ENCODE results near the gene PAX1.

Gene PAX1

DNA sequence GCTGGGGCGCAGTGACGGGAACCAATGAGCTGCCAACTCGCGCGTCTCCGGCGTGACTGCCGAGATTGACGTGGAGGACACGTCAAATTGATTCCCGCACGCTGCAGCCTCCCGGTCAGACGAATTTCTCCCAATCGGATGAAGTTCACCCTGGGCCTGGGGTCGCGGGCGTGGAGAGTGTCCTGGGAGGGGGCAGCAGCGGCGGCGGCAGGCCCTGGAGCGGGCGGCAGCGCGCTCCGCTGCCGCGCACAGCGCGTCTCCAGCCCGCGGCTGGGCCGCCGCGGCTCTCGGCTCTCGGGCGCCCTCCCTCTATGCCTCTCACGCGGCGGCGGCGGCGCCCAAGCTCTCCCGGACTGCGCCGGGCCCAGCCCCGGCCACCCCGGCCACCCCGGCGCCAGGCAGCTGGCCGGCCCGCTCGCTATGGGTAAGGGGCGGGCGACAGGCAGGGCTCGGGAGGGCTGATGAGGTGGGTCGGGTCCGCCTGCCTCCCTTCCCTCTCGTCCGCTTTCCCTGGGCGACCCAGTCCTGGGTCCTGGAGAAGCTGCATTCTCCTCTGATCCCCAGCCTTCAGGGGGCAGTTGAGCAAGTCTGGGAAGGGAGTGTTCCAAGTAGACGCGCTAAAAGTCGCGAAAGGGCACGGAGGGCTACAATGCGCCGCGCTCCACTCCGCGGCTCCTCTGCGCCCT is at the start of gene PAX1:
Gene PAX1 (plus strand): TSS at position 90 of the 686 bp plus-strand sequence. CDS start 49 bp downstream, at position 139.
- no peak for DNase-seq

DNA sequence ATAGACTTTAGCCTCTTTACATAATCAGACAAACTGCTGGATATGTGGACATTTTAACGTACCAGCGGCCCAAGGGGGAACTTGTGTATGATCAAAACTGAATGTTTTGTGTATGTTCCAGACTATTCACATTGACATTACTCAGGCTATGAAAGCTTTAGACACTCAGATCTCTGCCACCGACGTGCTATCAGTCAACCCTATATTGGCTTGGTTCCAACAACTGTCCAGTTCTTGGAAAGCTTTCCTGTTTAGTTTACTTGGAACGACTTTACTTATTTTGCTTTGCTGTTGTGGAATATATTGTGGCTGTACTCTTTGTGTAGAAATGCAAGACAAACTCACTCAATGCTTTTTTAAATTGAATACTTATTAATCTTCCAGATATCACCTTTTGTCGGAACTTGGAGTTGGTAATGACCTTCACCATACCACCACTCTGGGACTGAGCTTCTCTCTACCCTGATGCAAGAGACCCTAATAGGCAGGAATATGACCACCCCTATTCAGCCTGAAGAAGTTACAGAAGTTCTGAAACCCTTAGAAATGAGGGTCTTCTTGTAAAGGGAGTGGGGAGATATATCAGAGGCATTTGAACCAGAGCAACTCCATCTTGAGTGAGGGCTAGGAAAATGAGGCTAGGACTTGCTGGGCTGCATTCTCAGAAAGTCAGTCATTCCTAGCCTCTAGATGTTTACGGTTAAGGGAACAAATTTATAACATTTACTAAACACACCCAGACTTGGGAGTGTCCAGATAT is 49.0 kb upstream of the PAX1 start:
- DNase-seq, result no peak

DNA sequence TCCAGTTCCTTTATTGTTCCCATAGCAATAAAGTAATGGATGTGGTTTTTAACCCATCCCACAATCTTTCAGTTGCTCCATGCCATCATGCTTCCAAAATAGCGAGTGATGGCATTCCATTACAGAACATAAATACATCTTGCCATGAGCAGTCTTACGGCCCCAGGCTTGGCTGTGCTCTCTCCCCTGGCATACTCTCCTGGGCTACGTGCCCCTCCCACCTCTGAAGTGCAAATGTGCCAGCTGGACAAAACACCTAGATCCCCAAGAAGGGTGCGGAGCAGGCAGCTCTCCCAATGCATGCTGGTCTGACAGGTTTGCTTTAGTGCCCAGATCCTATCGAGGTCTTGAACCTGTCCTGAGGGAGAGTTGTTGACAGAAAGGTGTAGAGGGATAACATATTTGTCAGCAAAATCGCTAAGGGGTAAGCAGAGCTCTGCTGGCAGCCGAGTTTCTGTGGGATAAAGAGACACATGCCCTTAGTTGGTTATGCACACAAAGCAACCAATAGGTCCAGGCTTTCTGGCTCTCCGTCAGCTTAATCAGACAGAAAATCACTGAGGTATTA is 43.9 kb upstream of the PAX1 start:
- DNase-seq, result no peak

DNA sequence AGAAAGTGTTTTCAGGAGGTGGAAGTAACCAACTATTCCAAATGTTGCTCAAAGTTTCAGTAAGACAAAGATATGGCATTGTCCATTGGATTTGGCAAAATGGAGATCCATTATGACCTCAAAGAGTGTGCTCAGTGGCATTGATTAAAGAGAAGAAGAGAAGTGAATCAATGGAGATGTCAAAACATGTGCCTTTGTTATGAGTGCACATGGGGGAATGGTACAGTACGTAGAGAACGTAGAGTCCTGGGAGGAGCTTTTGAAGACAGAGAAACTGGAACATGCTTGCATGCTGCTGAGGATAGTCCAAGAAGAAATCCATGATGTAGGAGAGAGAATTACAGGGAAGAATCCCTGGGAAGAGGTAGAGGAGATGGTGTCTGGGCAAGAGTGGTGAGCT is 42.0 kb upstream of the PAX1 start:
- no peak for DNase-seq

DNA sequence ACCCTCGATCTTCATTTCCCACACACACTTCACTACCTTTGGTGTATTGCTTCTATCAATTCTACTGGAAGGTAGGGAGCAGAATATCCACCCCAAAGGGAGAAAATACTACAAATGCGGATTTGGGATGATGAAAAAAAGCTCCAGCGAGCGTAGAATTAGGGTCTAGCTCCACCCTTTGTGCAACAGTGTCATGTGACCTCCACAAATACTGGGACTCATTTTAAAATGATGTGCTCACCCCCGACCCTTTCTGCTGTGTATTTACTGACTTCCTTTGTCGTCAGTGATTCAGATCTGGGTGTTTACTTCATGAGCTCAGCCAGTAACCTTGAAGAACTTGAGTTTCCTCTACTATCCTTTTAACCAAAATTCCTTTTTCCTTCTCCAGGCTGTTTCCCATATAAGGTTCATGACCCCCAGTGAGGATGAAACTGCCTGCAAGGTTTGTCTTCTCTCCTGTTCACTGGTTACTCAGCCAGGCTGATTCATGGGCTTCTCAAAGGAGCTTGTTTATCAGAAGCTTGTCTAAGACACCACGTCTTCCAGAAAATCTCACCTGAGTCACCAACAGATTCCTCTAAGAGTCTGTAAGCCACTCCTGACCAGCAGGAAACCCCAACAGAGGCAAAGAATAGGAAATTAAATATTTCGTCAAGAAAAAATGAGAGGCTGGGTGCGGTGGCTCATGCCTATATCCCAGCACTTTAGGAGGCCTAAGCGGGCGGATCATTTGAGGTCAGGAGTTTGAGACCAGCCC is 39.6 kb upstream of the PAX1 start:
- DNase-seq, result no peak

DNA sequence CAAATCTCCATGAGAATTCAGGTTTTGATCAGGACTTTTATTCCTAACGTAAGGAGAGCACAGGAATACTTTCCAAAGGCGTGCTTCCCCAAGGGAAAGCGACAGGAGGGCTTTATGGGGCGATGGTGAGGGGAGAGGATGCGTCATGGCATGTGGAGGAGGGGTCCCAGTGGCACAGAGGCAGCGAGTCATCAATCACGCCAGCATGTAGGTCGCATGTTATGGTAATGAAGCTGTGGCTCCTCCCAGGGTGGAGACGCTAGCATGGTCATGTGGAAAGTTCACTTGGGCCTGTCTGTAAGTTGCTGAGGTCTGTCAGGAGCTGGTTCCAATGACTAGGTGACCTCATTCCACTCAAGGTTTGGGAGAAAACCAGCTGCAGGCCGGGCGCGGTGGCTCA is 35.3 kb upstream of the PAX1 start:
- no peak for DNase-seq

DNA sequence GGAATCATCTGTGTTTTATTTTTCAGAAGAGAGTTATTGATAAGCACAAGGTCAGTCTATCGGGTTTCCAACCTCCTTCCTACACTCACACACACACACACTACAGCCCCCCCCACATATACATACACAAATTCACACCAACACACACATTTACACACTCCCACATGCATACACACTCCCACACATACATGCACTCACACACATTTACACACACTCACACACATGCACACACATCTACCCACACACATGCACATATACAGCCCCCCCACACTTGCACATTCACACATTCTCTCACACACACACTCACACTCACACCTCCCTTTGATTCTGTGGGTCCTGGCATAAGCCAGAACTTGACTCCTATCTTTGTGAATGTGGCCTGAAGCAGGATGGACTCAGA is 34.5 kb upstream of the PAX1 start:
- no peak for DNase-seq

DNA sequence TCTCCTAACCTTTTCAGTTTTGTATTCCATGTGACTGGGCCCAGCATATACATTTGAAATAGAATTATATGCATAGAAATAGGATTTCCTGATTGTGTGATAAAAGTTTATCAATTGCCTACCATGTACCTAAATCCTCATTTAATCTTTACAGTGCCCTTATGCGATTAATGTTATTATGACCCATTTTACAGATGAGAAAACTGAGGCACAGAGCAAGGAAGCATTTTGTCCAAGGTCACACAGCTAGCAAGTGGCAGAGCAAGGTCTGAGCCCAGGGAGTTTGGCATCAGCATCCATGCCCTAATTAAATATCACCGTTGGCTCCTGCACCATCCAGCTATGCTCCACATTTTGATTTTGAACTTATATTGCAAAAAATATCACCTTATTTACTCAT is 28.2 kb upstream of the PAX1 start:
- no peak for DNase-seq

DNA sequence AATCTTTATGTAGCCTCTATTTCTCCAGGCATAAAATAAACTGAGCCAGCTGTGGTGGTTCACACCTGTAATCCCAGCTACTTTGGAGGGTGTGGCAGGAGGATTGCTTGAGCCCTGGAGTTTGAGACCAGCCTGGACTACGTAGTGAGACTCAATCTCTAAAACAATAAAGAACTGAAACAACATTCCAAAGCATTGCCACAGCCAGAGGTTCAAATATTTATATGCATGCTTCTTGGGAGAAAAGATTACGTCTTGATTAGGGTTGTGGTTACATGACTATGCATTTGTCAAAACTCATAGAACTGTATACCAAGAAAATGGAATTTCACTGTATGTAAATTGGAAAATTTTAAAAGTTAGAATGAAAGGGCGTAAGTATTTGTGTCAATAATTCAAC is 27.7 kb upstream of the PAX1 start:
- DNase-seq, result no peak

DNA sequence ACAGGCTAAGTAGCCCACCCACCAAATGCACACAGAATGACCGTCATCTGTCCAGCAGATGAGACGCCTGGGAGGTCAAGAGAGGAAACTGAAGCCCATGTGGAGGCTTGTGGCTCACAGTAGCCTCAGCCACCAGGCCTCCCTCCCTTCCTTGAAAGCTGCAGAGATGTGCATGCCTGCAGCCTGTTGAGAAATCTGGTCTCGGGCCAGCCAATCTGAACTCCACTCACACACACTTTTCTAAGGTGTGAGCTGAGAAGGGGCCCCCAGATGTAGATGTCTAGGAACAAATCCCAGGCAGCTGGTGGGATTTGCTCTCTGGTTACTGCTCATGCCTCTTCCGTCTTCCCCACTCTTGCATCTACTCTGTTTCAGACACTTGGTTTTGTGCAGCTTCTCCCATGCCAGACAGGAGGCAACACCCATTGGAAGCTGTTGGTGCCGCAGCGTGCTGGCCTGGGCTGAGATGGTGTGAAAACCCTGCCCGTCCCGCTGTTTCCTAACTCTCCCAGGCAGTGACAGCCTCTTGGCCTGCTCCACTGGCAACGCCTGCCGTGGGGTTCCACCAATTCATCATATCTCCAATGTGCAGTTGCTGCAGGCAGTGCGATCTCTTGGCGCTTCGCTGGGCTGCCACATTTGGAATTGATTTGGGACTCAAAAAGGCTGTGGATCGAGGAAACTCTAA is 24.1 kb upstream of the PAX1 start:
- DNase-seq, result peak; percentile 20

DNA sequence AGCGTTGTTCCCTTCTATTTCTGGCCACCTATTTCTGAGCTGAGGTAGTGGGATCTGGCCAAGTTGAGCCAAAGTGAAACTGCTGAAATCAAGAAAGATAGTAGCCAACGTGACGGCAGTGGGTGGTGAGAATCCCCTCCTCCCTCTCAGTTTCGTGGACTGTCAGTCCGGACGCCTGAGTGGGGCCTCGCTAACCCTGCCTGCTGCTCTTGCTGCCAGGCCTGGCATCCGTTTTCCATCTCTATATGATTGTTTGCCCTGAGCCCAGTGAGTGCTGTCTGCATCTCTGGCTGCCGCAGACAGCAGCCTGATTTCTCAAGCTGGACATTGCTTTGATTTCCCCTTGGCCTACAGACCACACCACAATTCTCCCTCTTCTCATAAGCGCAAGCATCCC is 23.5 kb upstream of the PAX1 start:
- DNase-seq, result no peak

DNA sequence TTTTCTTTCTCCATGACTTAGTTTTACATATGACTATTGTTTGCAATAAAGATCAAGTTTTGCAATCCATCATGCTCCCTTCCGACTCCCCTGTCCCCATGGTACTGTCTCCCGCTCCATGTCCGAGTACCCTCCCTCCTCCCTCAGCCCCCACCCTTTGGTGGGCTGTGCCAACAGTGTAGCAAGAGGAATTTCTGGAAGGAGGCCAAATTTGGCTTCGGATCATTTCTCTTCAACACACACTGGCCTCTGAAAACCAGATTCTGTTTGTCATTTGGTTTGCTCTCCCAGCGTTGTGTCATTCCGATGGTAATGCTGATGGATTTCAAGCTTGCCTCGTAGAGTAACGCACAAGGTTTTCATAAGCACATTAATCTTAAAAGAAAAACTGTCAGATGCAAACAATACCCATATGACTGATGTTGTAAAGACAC is 22.9 kb upstream of the PAX1 start:
- DNase-seq, result peak; percentile 23

DNA sequence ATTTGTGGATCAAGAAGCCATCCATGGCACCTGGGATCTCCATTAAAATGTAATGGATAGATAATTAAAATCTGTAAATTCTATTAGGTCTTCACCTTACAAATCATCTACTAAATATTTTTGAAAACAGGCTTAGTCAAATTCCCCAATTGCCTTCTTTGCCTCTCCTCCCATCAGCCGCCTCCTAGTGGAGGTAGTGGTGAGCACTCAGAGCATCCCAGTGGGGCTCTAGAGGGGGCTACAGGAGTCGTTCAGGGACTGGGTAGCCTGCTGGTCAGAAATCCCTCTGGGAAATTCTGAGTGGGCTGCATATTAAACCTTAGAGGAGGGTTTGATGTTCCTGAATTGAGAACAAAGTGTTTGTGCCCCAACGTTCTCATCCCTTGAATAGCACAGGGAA is 20.8 kb upstream of the PAX1 start:
- DNase-seq, result no peak

DNA sequence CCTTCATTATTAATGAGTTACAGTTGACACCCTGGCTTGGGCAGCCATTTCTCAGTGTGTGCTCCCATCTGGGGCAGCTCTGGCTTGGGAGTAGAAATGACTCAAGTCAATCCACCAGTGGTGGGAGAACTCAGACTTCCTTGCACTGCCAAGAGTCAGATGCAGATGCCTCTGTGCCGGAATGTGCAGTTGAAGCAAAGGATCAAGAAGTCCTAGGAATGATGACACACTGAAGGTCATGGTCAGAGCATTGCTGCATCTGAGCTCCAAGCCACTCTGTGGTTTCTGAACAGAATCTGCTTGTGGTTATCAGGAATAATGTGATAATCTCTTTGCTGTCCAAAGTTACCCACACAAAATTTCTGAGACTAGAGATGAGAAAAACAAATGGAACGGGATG is 19.5 kb upstream of the PAX1 start:
- DNase-seq, result peak; percentile 27

DNA sequence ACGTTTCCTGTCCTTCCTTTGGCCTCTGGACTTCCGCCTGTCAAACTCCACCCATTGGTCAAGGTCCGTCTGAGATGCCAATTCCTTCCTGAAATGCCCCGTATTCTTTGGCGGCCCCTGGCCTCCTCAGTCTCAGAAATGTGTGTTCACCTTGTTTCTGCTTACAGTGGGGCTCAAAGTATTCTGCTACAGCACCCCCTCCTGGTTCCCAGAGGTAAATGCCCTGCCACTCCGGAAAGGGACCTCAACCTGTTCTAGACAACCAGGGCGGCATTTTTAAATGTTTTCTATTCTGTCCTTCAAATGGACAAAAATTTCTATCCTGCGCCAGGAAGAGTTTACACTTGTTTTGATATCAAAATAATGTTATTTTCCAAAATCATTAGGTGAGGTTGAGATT is 12.1 kb upstream of the PAX1 start:
- DNase-seq, result no peak

DNA sequence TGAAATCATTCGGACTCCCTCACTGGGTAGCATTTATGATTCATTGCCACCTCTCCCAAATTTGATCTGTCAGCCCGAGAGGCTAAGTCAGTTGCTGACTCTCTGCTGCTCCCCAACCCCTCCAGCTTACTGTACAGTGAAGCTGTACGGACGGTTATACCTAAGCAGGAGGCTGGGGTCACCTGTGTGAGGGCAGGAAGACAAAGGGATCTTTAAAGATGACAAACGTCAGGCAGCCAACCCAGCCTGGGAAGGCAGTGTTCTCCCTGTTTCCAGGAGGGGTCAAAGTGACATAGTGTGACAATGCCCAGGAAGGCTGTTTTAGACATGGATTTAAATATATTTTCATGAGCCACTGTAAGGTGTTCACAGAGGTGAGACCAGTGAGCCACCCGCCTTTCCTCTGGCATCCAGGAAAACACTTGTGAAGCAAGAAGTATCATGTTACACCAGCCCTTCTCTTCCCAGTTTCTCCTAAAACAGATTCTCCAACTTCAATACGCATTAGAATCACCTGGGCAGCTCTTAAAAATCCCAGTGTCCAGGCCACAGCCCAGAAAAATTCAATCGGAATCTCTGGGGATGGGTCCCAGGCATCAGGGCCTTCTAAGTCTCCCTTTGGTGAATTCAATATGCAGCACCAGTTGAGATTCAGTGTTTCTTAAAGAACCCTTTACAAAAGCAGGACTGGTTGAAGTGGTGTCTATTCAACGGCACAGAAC is 6.8 kb upstream of the PAX1 start:
- DNase-seq, result no peak

DNA sequence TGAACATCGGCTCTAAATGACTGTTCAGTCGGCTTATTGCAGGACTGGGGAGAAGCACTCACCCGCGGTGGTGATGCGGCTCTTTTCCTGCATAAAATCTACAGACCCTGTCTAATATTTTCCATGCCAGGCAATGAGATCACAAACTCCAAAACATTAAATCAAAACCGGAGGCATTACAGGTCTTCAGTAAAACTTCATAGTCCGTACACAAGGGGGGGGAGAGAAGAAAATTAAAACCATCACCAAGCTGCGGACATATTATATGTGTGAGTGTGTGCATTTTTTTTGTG is 6.3 kb upstream of the PAX1 start:
- DNase-seq, result no peak

DNA sequence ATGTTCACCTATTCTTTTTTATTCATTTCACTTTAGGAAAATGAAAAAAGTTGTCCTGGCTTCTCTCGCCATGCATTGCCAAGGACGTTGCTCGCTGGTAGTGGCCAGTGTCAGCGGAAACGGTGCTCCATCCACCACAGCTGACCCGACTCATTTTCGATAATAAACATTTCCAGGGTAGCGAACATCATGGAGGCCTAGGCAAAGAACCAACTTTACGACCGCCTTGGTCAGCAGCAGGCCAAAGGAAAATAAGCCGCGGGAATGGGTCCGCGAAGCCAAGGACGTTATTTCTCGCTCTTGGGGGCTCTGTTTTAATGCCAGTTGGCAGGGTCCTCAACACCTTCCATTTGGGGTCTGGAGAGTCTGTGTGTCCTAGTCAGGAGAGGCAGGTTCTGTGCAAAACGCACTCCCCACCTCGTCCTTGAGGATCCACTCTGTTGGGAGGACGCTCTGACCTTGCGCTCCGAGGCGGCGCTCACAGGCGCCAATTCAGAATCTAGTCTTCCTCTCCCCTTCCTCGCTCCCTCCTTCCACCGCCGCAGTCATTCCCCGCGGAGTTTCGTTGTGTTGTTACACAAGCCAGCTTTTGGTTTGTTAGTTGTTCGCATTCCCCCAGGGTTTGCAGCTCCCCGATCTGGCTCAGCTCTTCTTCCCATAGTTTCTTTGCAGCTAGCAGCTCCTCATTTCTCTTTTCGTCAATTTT is 4.1 kb upstream of the PAX1 start:
- no peak for DNase-seq

DNA sequence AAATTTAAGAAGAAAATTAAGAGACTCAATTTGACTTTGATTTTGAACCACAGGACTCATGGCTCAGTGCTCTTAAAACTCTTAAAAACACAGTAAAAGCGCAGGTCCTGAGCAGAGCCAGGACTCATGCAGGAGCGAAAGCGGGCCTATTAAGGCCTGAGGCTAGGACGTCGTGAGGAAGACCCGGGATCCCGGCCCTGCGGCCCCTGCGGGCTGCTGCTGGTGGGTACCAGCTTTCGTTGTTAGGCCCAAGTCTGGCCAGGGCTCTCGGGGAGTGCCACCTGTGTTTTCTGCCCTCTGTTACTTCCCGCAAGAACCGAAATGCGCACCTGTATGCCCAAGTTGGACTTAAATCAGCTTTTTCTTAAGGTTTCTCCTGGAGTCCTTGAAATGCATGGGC is 3.4 kb upstream of the PAX1 start:
- DNase-seq, result no peak

DNA sequence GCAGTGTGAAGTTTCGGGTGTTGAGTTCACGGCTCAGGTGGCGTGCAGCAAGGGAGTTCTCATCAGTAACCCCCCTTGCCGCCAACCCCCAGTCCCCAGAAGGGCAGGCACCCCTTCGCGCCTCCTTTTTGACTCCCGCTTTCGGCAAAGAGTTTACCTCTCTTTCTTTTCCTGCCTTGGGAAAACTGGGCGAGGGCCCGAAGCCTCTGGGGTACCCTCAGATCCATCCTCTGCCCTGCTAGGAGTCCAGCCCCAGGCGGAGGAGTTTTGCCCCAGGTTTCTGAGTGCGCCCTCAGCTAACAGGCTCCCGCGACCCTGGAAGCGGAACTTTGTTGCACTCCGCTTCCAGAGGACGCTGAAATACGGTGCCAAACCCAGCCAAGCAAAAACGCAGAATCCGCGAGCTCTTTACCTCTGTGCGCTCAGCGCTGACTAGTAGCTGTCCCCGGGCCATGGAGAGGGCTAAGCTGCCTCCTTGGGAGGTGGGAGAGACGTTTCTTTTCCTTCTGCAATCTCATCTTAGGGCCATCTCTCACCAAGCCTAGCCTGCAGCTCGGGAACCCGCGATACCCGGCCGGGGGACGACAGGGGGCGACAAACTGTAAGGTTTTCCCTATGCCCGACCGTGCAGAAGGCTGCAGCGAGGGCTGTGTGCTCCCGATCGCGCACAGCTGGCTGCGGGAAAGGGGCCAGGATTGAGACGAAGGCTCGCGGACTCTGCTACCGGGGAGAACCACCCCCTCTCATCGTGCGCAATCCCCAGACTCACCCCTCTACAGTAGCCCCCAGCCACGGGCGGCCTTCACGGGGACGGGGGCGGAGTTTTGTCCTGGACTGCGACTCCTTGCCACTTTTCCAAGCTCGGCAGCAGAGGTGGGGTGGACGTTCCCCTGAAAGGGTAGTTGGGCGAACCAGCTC is 2.7 kb upstream of the PAX1 start:
- DNase-seq, result peak; percentile 56
